ENCODE results near the gene TUBB6. TPM values are rescaled to one million over a fixed set of nuclear protein-coding genes. Genes with fewer than 3 reads are reported as not detected.

TUBB6 gene
- total RNA-seq, 1 experiment from 2014 or later: 42.2 TPM

DNA sequence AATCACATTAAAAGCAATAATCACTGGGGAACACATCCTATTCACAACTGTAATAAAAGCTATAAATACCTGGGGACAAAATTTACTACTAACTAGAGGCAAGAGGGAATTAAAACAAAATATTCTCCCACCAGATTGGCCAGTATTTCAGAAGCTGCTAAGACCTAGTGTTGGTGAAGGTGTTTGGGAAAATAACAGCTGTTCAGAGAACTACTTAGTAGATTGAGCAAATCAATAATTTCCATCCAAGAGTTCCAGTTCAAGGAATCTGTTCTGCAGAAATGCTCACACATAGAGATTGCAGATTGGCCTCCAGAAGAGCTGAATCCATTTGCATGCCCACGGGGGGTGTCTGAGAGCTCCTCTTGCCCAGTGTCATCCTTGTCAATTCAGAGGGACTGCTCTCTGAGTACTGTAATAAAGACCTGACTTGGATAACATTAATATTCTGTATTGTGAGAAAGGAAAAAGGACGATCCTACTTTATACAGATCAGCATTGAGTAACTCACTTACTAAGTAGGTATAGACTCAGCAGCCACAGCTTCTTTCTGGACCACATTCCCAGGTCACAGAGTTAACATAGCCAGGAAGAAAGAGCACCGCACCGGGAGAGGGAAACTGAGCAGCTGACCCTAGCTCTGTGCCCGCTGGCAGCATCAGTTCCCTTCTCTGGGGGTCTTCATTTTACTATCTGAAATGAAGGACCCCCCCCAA, 5.6 kb downstream of the TUBB6 start:
- Histone ChIP-seq H3K36me3 (ENCODE audit: low read depth) (no peaks in the 10 kb centered on the region), H3K4me1 (replicated peaks; ENCODE audit: insufficient read depth) (0 out of 2 replicates have a peak, but pooled peaks cover 6% of the 10 kb centered on the region), H3F3A (ENCODE audit: insufficient read depth, low read depth) (no peaks in the 10 kb centered on the region; the same call in 1 of the 2 replicates), H3K27ac (no peak overlapping the region), H3K4me3 (no peak overlapping the region), H4K20me1 (ENCODE audit: insufficient read depth) (no peaks in the 10 kb centered on the region), H3K9me2 (ENCODE audit: insufficient read depth) (no peaks in the 10 kb centered on the region), H2AFZ (no peak overlapping the region), H3K9me3 (ENCODE audit: insufficient read depth, low read depth) (peaks cover 4% of the 10 kb centered on the region; the same call in 1 of the 2 replicates), H3K79me2 (ENCODE audit: low read depth) (no peaks in the 10 kb centered on the region), H3K4me2 (no peak overlapping the region), H3K27me3 (ENCODE audit: insufficient read depth, low read depth) (no peaks in the 10 kb centered on the region)
- CTCF ChIA-PET: no interaction called here
- DNase-seq: no peak
- POLR2A ChIA-PET (ENCODE audit: unreplicated experiment): no interaction called here
- intact Hi-C loops (cut with micrococcal nuclease; ENCODE audit: unreplicated experiment): no loop called here
- no TSS peak for BruUV-seq (replicated peaks)
- TF ChIP-seq, protein P1, sequence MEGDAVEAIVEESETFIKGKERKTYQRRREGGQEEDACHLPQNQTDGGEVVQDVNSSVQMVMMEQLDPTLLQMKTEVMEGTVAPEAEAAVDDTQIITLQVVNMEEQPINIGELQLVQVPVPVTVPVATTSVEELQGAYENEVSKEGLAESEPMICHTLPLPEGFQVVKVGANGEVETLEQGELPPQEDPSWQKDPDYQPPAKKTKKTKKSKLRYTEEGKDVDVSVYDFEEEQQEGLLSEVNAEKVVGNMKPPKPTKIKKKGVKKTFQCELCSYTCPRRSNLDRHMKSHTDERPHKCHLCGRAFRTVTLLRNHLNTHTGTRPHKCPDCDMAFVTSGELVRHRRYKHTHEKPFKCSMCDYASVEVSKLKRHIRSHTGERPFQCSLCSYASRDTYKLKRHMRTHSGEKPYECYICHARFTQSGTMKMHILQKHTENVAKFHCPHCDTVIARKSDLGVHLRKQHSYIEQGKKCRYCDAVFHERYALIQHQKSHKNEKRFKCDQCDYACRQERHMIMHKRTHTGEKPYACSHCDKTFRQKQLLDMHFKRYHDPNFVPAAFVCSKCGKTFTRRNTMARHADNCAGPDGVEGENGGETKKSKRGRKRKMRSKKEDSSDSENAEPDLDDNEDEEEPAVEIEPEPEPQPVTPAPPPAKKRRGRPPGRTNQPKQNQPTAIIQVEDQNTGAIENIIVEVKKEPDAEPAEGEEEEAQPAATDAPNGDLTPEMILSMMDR (conservative IDR thresholded peaks at IDR 0.05): no peak
- TF ChIP-seq EZH2 (IDR thresholded peaks at IDR 0.05; ENCODE audit: low read depth): no peak

DNA sequence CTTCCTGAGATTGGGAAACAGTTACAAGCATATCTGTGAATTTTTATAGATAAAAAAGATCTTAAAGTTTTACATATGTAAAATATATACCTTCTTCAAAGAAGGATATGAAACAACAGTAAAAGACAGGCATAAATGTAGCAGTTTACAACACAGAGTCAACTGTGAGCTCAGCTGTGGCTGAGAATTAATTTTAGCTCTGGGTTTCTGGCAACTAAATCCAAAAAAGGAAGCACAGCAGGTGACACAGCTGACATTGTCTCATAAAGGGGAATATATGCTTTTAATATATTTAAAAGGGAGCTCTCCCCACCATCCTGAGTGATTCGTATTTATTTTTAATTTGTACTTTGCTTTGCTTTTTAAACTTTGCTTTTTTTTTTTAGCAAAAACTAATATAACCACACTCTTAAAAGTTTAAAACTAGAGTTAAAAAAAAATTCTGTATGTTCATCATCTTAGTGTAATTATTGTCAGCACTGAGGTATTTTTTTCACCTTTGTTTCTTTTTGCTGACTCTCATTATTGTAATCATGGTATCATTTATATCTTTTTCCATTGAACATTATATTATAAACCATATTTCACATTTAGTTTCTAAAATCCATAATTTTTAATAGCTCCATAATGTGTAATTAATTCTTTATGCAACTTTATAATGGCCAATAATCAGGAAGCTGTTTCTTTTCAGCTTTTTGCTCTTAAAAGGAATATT, 6.7 kb downstream of the TUBB6 start:
- Histone ChIP-seq H3K9me2 (ENCODE audit: insufficient read depth) (no peaks in the 10 kb centered on the region), H3K4me2 (no peak overlapping the region), H3K4me3 (no peak overlapping the region), H3K27me3 (ENCODE audit: insufficient read depth, low read depth) (no peaks in the 10 kb centered on the region), H3K79me2 (ENCODE audit: low read depth) (no peaks in the 10 kb centered on the region), H3K27ac (no peak overlapping the region), H4K20me1 (ENCODE audit: insufficient read depth) (no peaks in the 10 kb centered on the region), H2AFZ (no peak overlapping the region), H3K9me3 (ENCODE audit: insufficient read depth, low read depth) (peaks cover 4% of the 10 kb centered on the region; the same call in 1 of the 2 replicates), H3K36me3 (ENCODE audit: low read depth) (no peaks in the 10 kb centered on the region), H3F3A (ENCODE audit: insufficient read depth, low read depth) (no peaks in the 10 kb centered on the region; the same call in 1 of the 2 replicates), H3K4me1 (replicated peaks; ENCODE audit: insufficient read depth) (no peaks in the 10 kb centered on the region)
- CTCF ChIA-PET: interaction anchor here (1.4 to 1.8 kb wide), 2 partner anchors 13 to 43 kb away, joined by 5 to 6 read pairs; no protein-coding TSS in a partner anchor
- no peak for TF ChIP-seq EZH2 (IDR thresholded peaks at IDR 0.05; ENCODE audit: low read depth)
- TF ChIP-seq, protein P1 (conservative IDR thresholded peaks at IDR 0.05): no peak
- no TSS peak for BruUV-seq (replicated peaks)
- intact Hi-C loops (cut with micrococcal nuclease; ENCODE audit: unreplicated experiment): no loop called here
- no peak for DNase-seq
- POLR2A ChIA-PET (ENCODE audit: unreplicated experiment): interaction anchor here (0.6 kb wide), 1 partner anchor 344 kb away, joined by 4 read pairs; no protein-coding TSS in a partner anchor

DNA sequence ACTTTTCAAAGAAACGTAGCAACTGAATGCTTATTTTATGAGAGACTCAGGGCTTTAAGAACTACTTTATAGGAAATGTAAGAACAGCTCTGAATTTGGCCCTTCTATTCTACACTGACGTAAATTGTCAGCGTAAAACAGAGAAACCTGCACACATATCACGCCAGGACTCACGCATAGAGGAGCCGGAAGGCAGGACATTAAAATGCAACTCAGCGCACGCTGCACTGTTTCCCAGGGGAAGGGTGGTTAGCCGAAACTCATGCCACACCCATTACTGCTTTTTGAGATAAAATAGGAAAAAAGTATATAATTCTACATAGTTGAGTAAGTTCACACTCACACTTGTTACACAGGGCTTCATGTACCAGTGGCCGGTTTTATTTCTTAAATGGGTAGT, 7.4 kb downstream of the TUBB6 start:
- no peaks in the 10 kb centered on the region for H3K4me1 ChIP-seq (replicated peaks; ENCODE audit: insufficient read depth)
- no peaks in the 10 kb centered on the region for H3K36me3 ChIP-seq (ENCODE audit: low read depth)
- H3K27me3 ChIP-seq (ENCODE audit: insufficient read depth, low read depth): no peaks in the 10 kb centered on the region
- peaks cover 4% of the 10 kb centered on the region; the same call in 1 of the 2 replicates for H3K9me3 ChIP-seq (ENCODE audit: insufficient read depth, low read depth)
- H3K9me2 ChIP-seq (ENCODE audit: insufficient read depth): no peaks in the 10 kb centered on the region
- ChIA-PET CTCF (interaction anchor here (1.4 to 1.8 kb wide), 2 partner anchors 13 to 43 kb away, joined by 5 to 6 read pairs; no protein-coding TSS in a partner anchor), POLR2A (ENCODE audit: unreplicated experiment) (no interaction called here)
- intact Hi-C loops (cut with micrococcal nuclease; ENCODE audit: unreplicated experiment): no loop called here
- H3K27ac ChIP-seq: no peak overlapping the region
- H2AFZ ChIP-seq: no peak overlapping the region
- no peaks in the 10 kb centered on the region; the same call in 1 of the 2 replicates for H3F3A ChIP-seq (ENCODE audit: insufficient read depth, low read depth)
- no TSS peak for BruUV-seq (replicated peaks)
- H3K4me3 ChIP-seq: no peak overlapping the region
- no peaks in the 10 kb centered on the region for H3K79me2 ChIP-seq (ENCODE audit: low read depth)
- H3K4me2 ChIP-seq: no peak overlapping the region
- no peaks in the 10 kb centered on the region for H4K20me1 ChIP-seq (ENCODE audit: insufficient read depth)
- TF ChIP-seq, protein P1 (conservative IDR thresholded peaks at IDR 0.05): no peak
- TF ChIP-seq EZH2 (IDR thresholded peaks at IDR 0.05; ENCODE audit: low read depth): no peak
- DNase-seq: no peak
